IPS-20b (cell line): ENCODE measurements around the gene H6PD.

Experiments used
- H3K27ac ChIP-seq: one replicate; pipeline ENCODE4 v1.5.1; 2013; ENCODE audit warnings: low read length
- H3K27me3 ChIP-seq: 2 replicates; pipeline ENCODE4 v1.6.1; 2013; ENCODE audit warnings: mild to moderate bottlenecking, low read length, inconsistent platforms; ENCODE audit not compliant: insufficient read depth
- H3K36me3 ChIP-seq: 2 replicates; pipeline ENCODE4 v1.6.1; 2013; ENCODE audit warnings: low read depth, mild to moderate bottlenecking, inconsistent platforms, low read length, moderate library complexity; ENCODE audit not compliant: insufficient read depth
- H3K4me1 ChIP-seq: 2 replicates; pipeline ENCODE4 v1.6.1; 2013; ENCODE audit warnings: mild to moderate bottlenecking, control low read depth, inconsistent platforms, low read length, moderate library complexity; ENCODE audit not compliant: insufficient read depth
- H3K4me3 ChIP-seq: 2 replicates; pipeline ENCODE4 v1.5.1; 2013; ENCODE audit warnings: mild to moderate bottlenecking, low read length, inconsistent platforms
- H3K9ac ChIP-seq: 2 replicates; pipeline ENCODE4 v1.6.1; 2013; ENCODE audit warnings: low read depth, mild to moderate bottlenecking, inconsistent platforms, low read length, moderate library complexity
- H3K9me3 ChIP-seq: 2 replicates; pipeline ENCODE4 v1.6.1; 2013; ENCODE audit warnings: mild to moderate bottlenecking, low read depth, low read length, inconsistent platforms; ENCODE audit not compliant: insufficient read depth

The H6PD gene

GRCh38 chr1:9233942-9234222 lies 692 bp upstream of the H6PD start:
- Histone ChIP-seq H3K27me3 (no peaks in the 10 kb centered on the region), H3K27ac (no peak overlapping the region), H3K9me3 (no peaks in the 10 kb centered on the region), H3K4me1 (peaks cover 4% of the 10 kb centered on the region; the same call in 1 of the 2 replicates), H3K9ac (no peak overlapping the region), H3K4me3 (peak overlapping the region; percentile 81), H3K36me3 (no peaks in the 10 kb centered on the region)

GRCh38 chr1:9235096-9235459 lies 504 bp downstream of the H6PD start:
- Histone ChIP-seq H3K27ac (no peak overlapping the region), H3K9me3 (no peaks in the 10 kb centered on the region), H3K4me3 (peak overlapping the region; percentile 85), H3K4me1 (peaks cover 13% of the 10 kb centered on the region; the same call in 1 of the 2 replicates), H3K27me3 (no peaks in the 10 kb centered on the region), H3K36me3 (no peaks in the 10 kb centered on the region), H3K9ac (peak overlapping the region; percentile 85)

- peaks cover 18% of the 10 kb centered on the region; the same call in 1 of the 2 replicates for H3K4me1 ChIP-seq
- no peaks in the 10 kb centered on the region for H3K36me3 ChIP-seq
- no peaks in the 10 kb centered on the region for H3K27me3 ChIP-seq
- no peak overlapping the region for H3K27ac ChIP-seq
- H3K4me3 ChIP-seq, result peak overlapping the region; percentile 85
- H3K9me3 ChIP-seq, result no peaks in the 10 kb centered on the region
- H3K9ac ChIP-seq, result peak overlapping the region; percentile 85; the same call in 1 of the 2 replicates
Measured at GRCh38 chr1:9235560-9235959, 986 bp downstream of the H6PD start.

GRCh38 chr1:9238134-9238533 lies 3.6 kb downstream of the H6PD start:
- Histone ChIP-seq H3K4me3 (no peak overlapping the region), H3K36me3 (no peaks in the 10 kb centered on the region), H3K9ac (no peak overlapping the region), H3K27me3 (no peaks in the 10 kb centered on the region), H3K27ac (no peak overlapping the region), H3K9me3 (no peaks in the 10 kb centered on the region), H3K4me1 (peaks cover 21% of the 10 kb centered on the region; the same call in 1 of the 2 replicates)

GRCh38 chr1:9238550-9238949 lies 4.0 kb downstream of the H6PD start:
- H3K9ac ChIP-seq, result no peak overlapping the region
- no peaks in the 10 kb centered on the region for H3K27me3 ChIP-seq
- no peak overlapping the region for H3K4me3 ChIP-seq
- H3K36me3 ChIP-seq, result no peaks in the 10 kb centered on the region
- H3K9me3 ChIP-seq, result no peaks in the 10 kb centered on the region
- H3K4me1 ChIP-seq, result peaks cover 21% of the 10 kb centered on the region; the same call in 1 of the 2 replicates
- no peak overlapping the region for H3K27ac ChIP-seq

- peaks cover 21% of the 10 kb centered on the region; the same call in 1 of the 2 replicates for H3K4me1 ChIP-seq
- H3K27ac ChIP-seq, result no peak overlapping the region
- no peaks in the 10 kb centered on the region for H3K27me3 ChIP-seq
- H3K36me3 ChIP-seq, result no peaks in the 10 kb centered on the region
- H3K4me3 ChIP-seq, result no peak overlapping the region
- H3K9me3 ChIP-seq, result no peaks in the 10 kb centered on the region
- H3K9ac ChIP-seq, result no peak overlapping the region
Measured at GRCh38 chr1:9239622-9240401, 5.2 kb downstream of the H6PD start.

GRCh38 chr1:9240914-9241820 lies 6.6 kb downstream of the H6PD start:
- Histone ChIP-seq H3K27ac (no peak overlapping the region), H3K4me3 (no peak overlapping the region), H3K4me1 (peaks cover 21% of the 10 kb centered on the region; the same call in 1 of the 2 replicates), H3K9me3 (no peaks in the 10 kb centered on the region), H3K9ac (no peak overlapping the region), H3K36me3 (no peaks in the 10 kb centered on the region), H3K27me3 (no peaks in the 10 kb centered on the region)

GRCh38 chr1:9241891-9242290 lies 7.3 kb downstream of the H6PD start:
- H3K27me3 ChIP-seq, result no peaks in the 10 kb centered on the region
- no peak overlapping the region for H3K9ac ChIP-seq
- no peaks in the 10 kb centered on the region for H3K36me3 ChIP-seq
- no peaks in the 10 kb centered on the region for H3K9me3 ChIP-seq
- H3K4me1 ChIP-seq, result peaks cover 21% of the 10 kb centered on the region; the same call in 1 of the 2 replicates
- no peak overlapping the region for H3K27ac ChIP-seq
- no peak overlapping the region for H3K4me3 ChIP-seq

GRCh38 chr1:9242338-9242969 lies 7.9 kb downstream of the H6PD start:
- H3K36me3 ChIP-seq, result no peaks in the 10 kb centered on the region
- H3K9ac ChIP-seq, result 0 out of 2 replicates have a peak overlapping the region, but pooled peaks have one; percentile 7
- H3K4me3 ChIP-seq, result no peak overlapping the region
- H3K27me3 ChIP-seq, result no peaks in the 10 kb centered on the region
- no peak overlapping the region for H3K27ac ChIP-seq
- peaks cover 21% of the 10 kb centered on the region; the same call in 1 of the 2 replicates for H3K4me1 ChIP-seq
- H3K9me3 ChIP-seq, result no peaks in the 10 kb centered on the region

- no peak overlapping the region for H3K27ac ChIP-seq
- H3K4me3 ChIP-seq, result no peak overlapping the region
- H3K36me3 ChIP-seq, result no peaks in the 10 kb centered on the region
- no peak overlapping the region for H3K9ac ChIP-seq
- no peaks in the 10 kb centered on the region for H3K27me3 ChIP-seq
- no peaks in the 10 kb centered on the region for H3K9me3 ChIP-seq
- H3K4me1 ChIP-seq, result peaks cover 21% of the 10 kb centered on the region; the same call in 1 of the 2 replicates
Measured at GRCh38 chr1:9243066-9243739, 8.6 kb downstream of the H6PD start.
